Ovary (tissue), 9 donors: ENCODE results near the gene NHLH2. TPM values are rescaled to one million over a fixed set of nuclear protein-coding genes. Genes with fewer than 3 reads are reported as not detected.

Experiments
- DNase-seq, 5 donors: peaks; one replicate each; pipeline ENCODE4 v3.0.0-alpha.2; 2019 to 2020
- H3K27ac ChIP-seq, 2 donors: fragments of 200-600 bp; one replicate each; pipeline versions ENCODE4 v1.5.1 to v1.8.0; 2019 to 2022
- H3K27me3 ChIP-seq: fragments of 200-600 bp; one replicate; pipeline ENCODE4 v1.8.0; 2022
- H3K36me3 ChIP-seq: fragments of 200-600 bp; sonication (generic); one replicate; pipeline ENCODE4 v1.5.1; 2019
- H3K4me1 ChIP-seq: one replicate; pipeline ENCODE4 v1.8.1; 2013; ENCODE audit warnings: mild to moderate bottlenecking, moderate library complexity; ENCODE audit not compliant: insufficient read depth
- H3K4me3 ChIP-seq: fragments of 200-600 bp; sonication (generic); one replicate; pipeline ENCODE4 v1.5.1; 2017
- H3K9me3 ChIP-seq, 2 donors: fragments of 200-600 bp in 1 of 2; sonication (generic) in 1 of 2; one replicate each; pipeline versions ENCODE4 v1.5.1 to v1.8.1; 2013 to 2019; ENCODE audit warnings: mild to moderate bottlenecking in 1 of 2, moderate library complexity in 1 of 2
- CTCF ChIP-seq, 3 donors: fragments of 450-650 bp in 2 of 3; fragments of 200-600 bp in 1 of 3; IDR thresholded peaks; one replicate each; pipeline versions ENCODE4 v1.5.1 to v1.8.0; 2016 to 2022; ENCODE audit warnings: antibody characterized with exemption in 3 of 3, mild to moderate bottlenecking in 1 of 3
- EP300 ChIP-seq: sonication (generic); formaldehyde crosslinking; IDR thresholded peaks from one replicate; pipeline ENCODE4 v1.6.1; 2017; ENCODE audit warnings: antibody characterized with exemption
- POLR2A ChIP-seq: fragments of 450-650 bp; IDR thresholded peaks from one replicate; pipeline ENCODE4 v1.6.1; 2017; ENCODE audit warnings: antibody characterized with exemption, mild to moderate bottlenecking, moderate library complexity
- WGBS, 3 donors: extraction: QIAGEN DNeasy Blood & Tissue Kit in 1 of 3; methylation state at CpG; one replicate each; pipeline versions ENCODE4 v1.1.5 to v1.1.7; 2013 to 2017; 5-methylcytosine and 5-hydroxymethylcytosine counted together
- intact Hi-C, 4 donors: fragments of 100-400 bp; cut with DNase I; formaldehyde crosslinking; loops; one replicate each; pipeline versions ENCODE4 v1.11.0 to v1.15.1; 2022 to 2023
- polyA plus RNA-seq, 2 donors: library from polyadenylated mRNA; stranded (reverse); fragments of 200-250 nt in 1 of 2; fragments of 350-450 nt in 1 of 2; fragmentation: Illumina TruSeq in 1 of 2; extraction: RNeasy Lipid Tissue Mini Kit (QIAGEN cat#74804) in 1 of 2; gene quantifications; one replicate each; pipeline ENCODE4 v1.2.3, GENCODE V29; 2013 to 2014
- total RNA-seq, 7 donors: library from RNA; depleted of rRNA in 2 of 7; stranded (reverse); fragments of >200 nt in 2 of 7; fragmentation: NEBNext Ultra II Directional in 3 of 7; extraction: Animal tissue kit (Norgen Biotek cat#: 25700) in 3 of 7; gene quantifications; one replicate each; pipeline versions ENCODE4 v1.1.0 to v1.2.4, GENCODE V29; 2016 to 2023
- donor health status: DM: no; HTN: no; CAD: no; lungs with moderate emphysema.
- donor health status: DM: no; HTN: no; CAD: no.
- donor health status: Bipolar disorder and iron deficiency.
- donor health status: DM: yes; HTN: yes; CAD: no.
- donor health status: DM: no; HTN: no; CAD: no.
- donor health status: DM: yes; HTN: yes; CAD: no.

The NHLH2 gene
- total and polyA plus RNA-seq, 9 donors: not detected

GRCh38 chr1:115790846-115791245 is 50.1 kb downstream of the NHLH2 start:
- no peak for DNase-seq
- intact Hi-C loops: no loop called here
- no peaks in the 10 kb centered on the region for H3K27me3 ChIP-seq
- no peaks in the 10 kb centered on the region for H3K36me3 ChIP-seq
- H3K27ac ChIP-seq: no peak overlapping the region
- H3K4me3 ChIP-seq: no peak overlapping the region
- H3K4me1 ChIP-seq: peaks cover 2% of the 10 kb centered on the region
- WGBS, 3 donors: 81 to 88% (median 82%) methylated on average over 6 of the region's 6 CpGs
- TF ChIP-seq POLR2A (no peak), EP300 (no peak), CTCF (IDR thresholded peaks at IDR 0.05) (no peak)
- no peaks in the 10 kb centered on the region for H3K9me3 ChIP-seq

GRCh38 chr1:115790356-115790755 is 50.6 kb downstream of the NHLH2 start:
- Histone ChIP-seq H3K9me3 (no peaks in the 10 kb centered on the region), H3K4me1 (peaks cover 2% of the 10 kb centered on the region), H3K4me3 (no peak overlapping the region), H3K27me3 (no peaks in the 10 kb centered on the region), H3K36me3 (no peaks in the 10 kb centered on the region), H3K27ac (no peak overlapping the region)
- 38 to 60% (median 40%) methylated on average over 3 of the region's 3 CpGs for WGBS, 3 donors
- TF ChIP-seq EP300 (no peak), CTCF (IDR thresholded peaks at IDR 0.05) (no peak), POLR2A (no peak)
- intact Hi-C loops: no loop called here
- no peak for DNase-seq

Other genes with a start within 250 kb of the NHLH2 start
- gene VANGL1, start 199.2 kb downstream of the NHLH2 start, total RNA-seq: 10 to 100 TPM in 2 of 7 donors, 1 to 10 TPM in 5; 1.8 to 10.2 (median 8.8) TPM
- gene VANGL1, start 199.2 kb downstream of the NHLH2 start, polyA plus RNA-seq: 10 to 100 TPM in 1 of 2 donors, 1 to 10 TPM in 1; 2.9 to 11.0 TPM
- 1 to 10 TPM in 6 of 7 donors, under 1 TPM in 1; 0.36 to 6.2 (median 1.9) TPM for gene CASQ2, start 72.4 kb downstream of the NHLH2 start, total RNA-seq
- gene CASQ2, start 72.4 kb downstream of the NHLH2 start, polyA plus RNA-seq: 10 to 100 TPM in 1 of 2 donors, 1 to 10 TPM in 1; 5.0 to 43.0 TPM
- gene SLC22A15, start 135.4 kb upstream of the NHLH2 start, total RNA-seq: 1 to 10 TPM in 5 of 7 donors, under 1 TPM in 2; 0.78 to 3.8 (median 1.8) TPM
- 1 to 10 TPM in 1 of 2 donors, under 1 TPM in 1; 0.51 to 1.2 TPM for gene SLC22A15, start 135.4 kb upstream of the NHLH2 start, polyA plus RNA-seq